HepG2 (cell line): ENCODE measurements around the gene ATP11A.

Source experiments
- CC2D1A ChIP-seq: sonication (generic); formaldehyde crosslinking; IDR thresholded peaks from 2 replicates; pipeline ENCODE4 v1.8.1; 2023; ENCODE audit warnings: mild to moderate bottlenecking, missing genetic modification reagents
- ZSCAN30 ChIP-seq: sonication (generic); formaldehyde crosslinking; IDR thresholded peaks from 2 replicates; pipeline ENCODE4 v1.5.0; 2020; ENCODE audit warnings: mild to moderate bottlenecking, missing genetic modification reagents

GRCh38 chr13:112715715-112716460, 26.1 kb downstream of the ATP11A start:
- TF ChIP-seq CC2D1A (CRISPR knock-in tag) (no peak), ZSCAN30 (CRISPR knock-in tag) (no peak)
